ENCODE data around the gene NFATC4.

The NFATC4 gene

DNA sequence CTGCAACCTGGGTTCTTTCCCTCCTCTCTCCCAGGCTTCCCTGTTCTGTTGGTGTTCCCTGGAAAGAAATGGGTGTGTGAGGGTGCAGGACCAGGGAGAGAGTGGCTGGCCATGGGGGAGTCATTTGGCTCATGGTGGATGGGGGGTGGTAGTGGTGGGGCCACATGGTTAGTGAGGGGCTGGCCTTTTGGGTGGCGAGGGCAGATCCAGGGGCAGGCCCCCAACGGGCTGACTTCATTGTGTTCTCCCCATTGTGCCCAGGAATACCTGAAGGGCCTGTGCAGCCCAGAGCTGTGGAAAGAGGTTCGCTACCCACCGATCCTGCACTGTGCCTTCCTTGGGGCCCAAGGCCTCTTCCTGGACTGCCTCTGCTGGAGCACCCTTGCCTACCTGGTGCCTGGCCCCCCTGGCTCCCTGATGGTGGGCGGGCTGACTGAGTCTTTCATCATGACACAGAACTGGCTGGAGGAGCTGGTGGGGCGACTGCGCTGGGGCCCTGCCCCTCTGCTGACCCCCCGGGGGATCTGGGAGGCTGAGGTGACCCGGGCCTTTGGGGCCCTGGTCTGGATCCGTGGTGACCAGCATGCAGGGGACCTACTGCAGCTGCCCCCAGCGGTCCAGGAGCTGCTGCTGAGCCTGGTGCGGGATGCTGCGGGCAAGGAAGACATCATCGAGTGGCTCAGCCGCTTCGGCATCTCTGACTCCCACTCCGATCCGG lies 39.8 kb downstream of the NFATC4 start:
- in situ Hi-C loops (cut with MboI; ENCODE audit: low sequenced_read_pairs): no loop called here

DNA sequence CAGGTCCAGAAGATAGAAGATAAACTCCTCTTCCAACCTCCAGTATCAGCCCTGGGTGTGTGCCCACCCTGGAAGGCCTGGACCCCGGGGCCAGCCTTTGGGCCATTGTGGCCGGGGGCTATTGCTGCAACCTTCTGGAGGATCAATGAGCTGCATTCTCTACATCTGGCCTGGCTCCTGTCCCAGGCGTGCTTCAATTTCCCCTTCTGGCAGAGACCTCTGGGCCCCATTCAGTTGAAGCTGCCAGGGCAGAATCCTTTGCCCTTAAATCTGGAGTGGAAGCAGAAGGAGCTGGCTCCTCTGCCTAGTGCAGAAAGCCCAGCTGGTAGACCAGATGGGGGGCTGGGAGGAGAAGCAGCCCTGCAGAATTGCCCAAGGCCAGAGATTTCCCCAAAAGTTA lies 40.8 kb downstream of the NFATC4 start:
- in situ Hi-C loops (cut with MboI; ENCODE audit: low sequenced_read_pairs): no loop called here

DNA sequence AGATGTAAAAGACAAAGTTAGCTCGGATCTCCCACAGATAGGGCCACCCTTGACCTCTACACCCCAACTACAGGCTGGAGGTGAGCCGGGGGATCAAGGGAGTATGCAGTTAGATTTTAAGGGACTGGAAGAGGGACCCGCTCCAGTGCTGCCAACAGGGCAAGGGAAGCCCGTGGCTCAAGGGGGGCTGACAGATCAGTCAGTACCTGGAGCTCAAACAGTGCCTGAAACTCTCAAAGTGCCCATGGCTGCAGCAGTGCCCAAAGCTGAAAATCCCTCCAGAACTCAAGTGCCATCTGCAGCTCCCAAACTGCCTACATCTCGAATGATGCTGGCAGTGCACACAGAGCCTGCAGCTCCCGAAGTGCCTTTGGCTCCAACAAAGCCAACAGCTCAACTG lies 41.2 kb downstream of the NFATC4 start:
- in situ Hi-C loops (cut with MboI; ENCODE audit: low sequenced_read_pairs): no loop called here

GRCh38 chr14:24409956-24410355 lies 42.0 kb downstream of the NFATC4 start:
- in situ Hi-C loops (cut with MboI; ENCODE audit: low sequenced_read_pairs): no loop called here

DNA sequence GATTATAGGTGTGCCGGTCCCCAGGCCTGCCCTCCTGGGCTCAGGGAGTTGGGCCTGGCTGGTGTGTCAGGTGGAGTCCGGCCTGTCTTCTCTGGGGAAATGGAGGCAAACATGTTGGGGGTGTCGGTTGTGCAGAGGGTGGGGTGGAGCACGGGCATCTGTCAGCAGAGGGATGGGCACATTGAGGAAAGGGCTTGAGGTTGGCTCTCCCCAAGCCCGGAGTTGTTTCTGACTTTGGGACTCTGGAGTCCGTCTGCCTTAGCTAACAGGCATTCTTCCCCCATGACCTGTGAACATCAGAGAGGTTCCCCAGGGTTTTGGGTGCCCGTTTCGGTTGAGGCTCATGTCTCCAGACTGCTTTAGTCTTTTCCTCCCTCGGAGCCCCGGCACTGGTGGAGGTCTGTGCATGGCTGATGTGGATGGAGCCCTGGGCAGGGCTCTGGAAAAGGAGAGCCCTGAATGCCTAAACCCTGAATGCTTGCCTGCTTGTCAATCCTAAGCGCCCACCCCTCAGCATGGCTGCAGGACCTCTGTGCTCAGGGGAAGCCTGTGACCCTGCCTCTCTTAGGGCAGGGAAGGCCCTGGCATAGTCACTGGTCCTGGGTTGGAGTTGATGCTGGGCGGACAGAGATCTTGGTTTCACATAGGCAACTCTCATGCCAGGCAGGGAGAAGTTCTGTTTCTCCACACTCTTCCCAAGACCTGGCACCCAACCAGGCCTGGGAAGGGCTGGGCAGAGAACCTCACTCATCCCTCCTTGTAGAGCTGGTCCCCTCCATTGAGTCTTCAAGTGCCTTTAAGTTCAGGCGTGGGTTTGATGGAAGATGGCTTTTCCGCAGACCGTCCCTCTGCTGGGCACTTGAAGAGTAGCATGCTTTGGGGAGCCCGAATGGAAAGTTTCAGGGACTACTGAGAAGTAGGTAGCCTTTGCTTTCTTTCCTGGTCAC lies 43.7 kb downstream of the NFATC4 start:
- in situ Hi-C loops (cut with MboI; ENCODE audit: low sequenced_read_pairs): no loop called here

GRCh38 chr14:24414077-24414476 lies 46.1 kb downstream of the NFATC4 start:
- in situ Hi-C loops (cut with MboI; ENCODE audit: low sequenced_read_pairs): no loop called here

GRCh38 chr14:24414732-24415420 lies 46.9 kb downstream of the NFATC4 start:
- in situ Hi-C loops (cut with MboI; ENCODE audit: low sequenced_read_pairs): no loop called here

DNA sequence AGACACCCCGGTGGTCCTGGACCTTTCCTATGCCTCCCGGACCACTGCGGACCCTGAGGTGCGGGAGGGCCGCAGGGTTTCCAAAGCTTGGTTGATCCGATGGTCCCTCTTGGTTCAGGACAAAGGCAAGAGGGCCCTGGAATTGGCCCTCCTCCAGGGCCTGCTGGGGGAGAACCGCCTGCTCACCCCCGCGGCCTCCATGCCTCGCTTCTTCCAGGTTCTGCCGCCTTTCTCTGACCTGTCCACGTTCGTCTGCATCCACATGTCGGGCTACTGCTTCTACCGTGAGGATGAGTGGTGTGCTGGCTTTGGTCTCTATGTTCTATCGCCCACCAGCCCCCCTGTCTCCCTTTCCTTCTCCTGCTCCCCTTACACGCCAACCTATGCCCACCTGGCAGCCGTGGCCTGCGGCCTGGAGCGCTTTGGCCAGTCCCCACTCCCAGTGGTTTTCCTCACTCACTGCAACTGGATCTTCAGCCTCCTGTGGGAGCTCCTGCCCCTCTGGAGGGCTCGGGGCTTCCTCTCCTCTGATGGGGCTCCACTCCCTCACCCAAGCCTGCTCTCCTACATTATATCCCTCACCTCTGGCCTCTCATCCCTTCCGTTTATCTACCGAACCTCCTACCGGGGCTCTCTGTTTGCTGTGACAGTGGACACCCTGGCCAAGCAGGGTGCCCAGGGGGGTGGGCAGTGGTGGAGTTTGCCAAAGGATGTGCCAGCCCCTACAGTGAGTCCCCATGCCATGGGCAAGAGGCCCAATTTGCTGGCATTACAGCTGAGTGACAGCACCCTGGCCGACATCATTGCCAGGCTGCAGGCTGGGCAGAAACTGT lies 47.7 kb downstream of the NFATC4 start:
- in situ Hi-C loops (cut with MboI; ENCODE audit: low sequenced_read_pairs): no loop called here

DNA sequence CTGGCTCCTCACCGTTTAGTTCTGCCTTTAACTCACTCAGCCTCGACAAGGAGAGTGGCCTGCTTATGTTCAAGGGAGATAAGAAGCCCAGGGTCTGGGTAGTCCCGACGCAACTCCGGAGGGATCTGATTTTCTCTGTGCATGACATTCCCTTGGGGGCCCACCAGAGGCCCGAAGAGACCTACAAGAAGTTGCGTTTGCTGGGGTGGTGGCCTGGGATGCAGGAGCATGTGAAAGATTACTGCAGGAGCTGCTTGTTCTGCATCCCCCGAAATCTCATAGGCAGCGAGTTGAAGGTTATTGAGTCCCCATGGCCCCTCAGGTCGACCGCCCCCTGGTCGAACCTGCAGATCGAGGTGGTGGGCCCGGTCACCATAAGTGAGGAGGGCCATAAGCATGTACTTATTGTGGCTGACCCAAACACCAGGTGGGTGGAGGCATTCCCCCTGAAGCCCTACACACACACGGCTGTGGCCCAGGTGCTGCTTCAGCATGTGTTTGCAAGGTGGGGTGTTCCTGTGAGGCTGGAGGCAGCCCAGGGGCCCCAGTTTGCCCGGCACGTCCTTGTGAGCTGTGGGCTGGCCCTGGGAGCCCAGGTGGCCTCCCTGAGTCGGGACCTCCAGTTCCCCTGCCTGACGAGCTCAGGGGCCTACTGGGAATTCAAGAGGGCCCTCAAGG lies 48.4 kb downstream of the NFATC4 start:
- in situ Hi-C loops (cut with MboI; ENCODE audit: low sequenced_read_pairs): no loop called here

DNA sequence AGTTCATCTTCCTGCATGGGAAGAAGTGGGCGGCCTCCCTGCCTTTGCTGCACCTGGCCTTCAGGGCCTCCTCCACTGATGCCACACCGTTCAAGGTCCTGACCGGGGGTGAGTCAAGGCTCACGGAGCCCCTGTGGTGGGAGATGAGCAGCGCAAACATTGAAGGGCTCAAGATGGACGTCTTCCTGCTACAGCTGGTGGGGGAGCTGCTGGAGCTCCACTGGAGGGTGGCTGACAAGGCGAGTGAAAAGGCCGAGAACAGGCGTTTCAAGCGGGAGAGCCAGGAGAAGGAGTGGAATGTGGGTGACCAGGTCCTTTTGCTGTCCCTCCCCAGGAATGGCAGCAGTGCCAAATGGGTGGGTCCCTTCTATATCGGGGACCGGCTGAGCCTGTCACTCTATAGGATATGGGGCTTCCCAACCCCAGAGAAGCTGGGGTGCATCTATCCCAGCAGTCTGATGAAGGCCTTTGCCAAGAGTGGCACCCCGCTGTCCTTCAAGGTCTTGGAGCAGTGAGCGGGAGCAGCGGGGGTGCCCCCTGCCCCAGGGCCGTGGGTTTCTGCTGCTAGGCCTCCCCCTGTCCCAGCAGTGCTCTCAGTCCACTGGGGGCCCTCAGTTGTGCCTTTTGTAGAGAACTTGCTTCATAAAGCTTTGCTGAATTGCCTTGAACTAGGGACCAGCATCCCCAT lies 49.1 kb downstream of the NFATC4 start:
- in situ Hi-C loops (cut with MboI; ENCODE audit: low sequenced_read_pairs): no loop called here

DNA sequence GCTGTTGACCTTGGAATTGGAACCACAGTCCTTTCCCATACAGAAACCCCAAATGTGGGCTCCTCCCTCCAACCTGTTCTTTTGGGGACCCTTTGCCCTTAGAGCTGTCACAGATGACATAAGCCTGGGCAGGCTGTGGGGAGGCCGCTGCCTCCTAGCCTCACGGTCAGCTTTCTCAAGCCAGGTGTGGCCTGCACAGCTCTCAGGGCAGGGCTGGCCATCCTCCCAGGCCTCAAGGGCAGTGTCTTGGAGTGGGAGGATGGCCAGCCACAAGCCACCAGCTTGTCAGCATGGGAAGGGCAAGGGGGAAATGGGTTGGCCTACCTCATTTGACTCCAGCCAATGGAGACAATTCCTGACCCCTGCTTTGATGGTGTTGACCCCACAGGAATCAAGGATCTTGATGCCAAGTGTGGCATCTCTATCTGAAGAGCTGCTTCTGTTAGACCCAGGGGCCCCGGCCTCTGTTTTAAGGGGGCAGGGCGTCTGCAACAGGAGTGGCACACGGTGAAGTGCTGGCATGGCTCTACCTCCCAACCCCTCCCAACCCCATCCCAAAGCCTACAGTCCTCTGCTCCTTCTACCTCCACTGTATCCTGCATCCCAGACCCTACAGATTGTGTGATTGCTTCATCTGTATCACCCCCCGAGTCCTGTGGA lies 50.0 kb downstream of the NFATC4 start:
- in situ Hi-C loops (cut with MboI; ENCODE audit: low sequenced_read_pairs): no loop called here

- in situ Hi-C loops (cut with MboI; ENCODE audit: low sequenced_read_pairs): no loop called here
These were observed 50.5 kb downstream of the NFATC4 start for GRCh38 chr14:24418492-24418873.

GRCh38 chr14:24422261-24422660 lies 54.3 kb downstream of the NFATC4 start:
- in situ Hi-C loops (cut with MboI; ENCODE audit: low sequenced_read_pairs): no loop called here

GRCh38 chr14:24422694-24423601 lies 55.0 kb downstream of the NFATC4 start:
- in situ Hi-C loops (cut with MboI; ENCODE audit: low sequenced_read_pairs): no loop called here

GRCh38 chr14:24425704-24426103 lies 57.7 kb downstream of the NFATC4 start:
- in situ Hi-C loops (cut with MboI; ENCODE audit: low sequenced_read_pairs): no loop called here

DNA sequence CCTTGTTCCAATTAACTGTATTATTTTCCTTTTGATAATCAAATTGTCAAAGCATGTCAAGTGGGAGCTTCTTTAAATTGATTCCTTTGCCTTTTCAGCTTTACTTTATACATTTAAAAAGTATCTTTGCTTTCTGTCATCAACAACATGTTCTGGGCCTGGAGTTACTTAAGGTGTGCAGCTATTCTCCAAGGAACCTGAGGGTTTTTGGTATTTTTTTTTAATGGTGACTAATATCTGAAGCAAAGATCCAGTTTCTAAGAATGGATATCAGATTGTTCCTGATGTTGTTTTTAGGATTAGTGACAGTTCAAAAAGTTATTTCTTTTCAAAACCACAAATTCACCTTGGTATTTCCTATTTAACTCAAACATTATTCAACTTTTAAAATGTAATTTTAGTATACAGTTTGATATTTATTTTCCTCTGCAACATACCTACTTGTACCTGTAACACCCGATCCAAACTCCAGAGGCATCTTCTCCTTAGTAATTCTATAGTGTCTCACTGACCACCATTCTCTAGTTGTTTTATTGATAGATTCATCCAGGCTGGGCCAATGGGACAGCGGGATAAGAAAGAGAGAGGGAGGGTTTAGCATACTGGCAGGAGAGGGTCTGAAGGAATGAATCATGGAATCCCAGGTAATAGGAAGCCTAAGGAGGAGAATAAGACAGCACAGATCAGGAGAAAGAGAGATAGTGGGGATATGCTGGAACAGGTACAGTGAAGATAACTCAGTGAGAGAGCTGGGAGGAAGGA lies 58.3 kb downstream of the NFATC4 start:
- in situ Hi-C loops (cut with MboI; ENCODE audit: low sequenced_read_pairs): no loop called here

GRCh38 chr14:24426912-24427536 lies 59.0 kb downstream of the NFATC4 start:
- in situ Hi-C loops (cut with MboI; ENCODE audit: low sequenced_read_pairs): no loop called here

Data from HL-60/S4 (cell line).